Middle frontal gyrus (tissue), 1 donor: ENCODE results near the gene OR52E8.

Experiments used
- DNase-seq: peaks from one replicate; pipeline ENCODE4 v3.0.0-alpha.2; 2015; ENCODE audit warnings: low spot score; ENCODE audit errors: extremely low spot score

OR52E8 gene

GRCh38 chr11:5857590-5857989, at the start of gene OR52E8:
TSS of gene OR52E8 (minus strand) at chr11:5857690. CDS start at chr11:5857690, 0 bp downstream.
- no peak for DNase-seq

GRCh38 chr11:5899534-5899933, 42.0 kb upstream of the OR52E8 start:
- DNase-seq: no peak

GRCh38 chr11:5892908-5893307, 35.4 kb upstream of the OR52E8 start, which contains the start of gene OR52E5:
TSS of gene OR52E5 (plus strand) at chr11:5893208. CDS start at chr11:5900777, 7,569 bp downstream.
- DNase-seq: no peak

GRCh38 chr11:5891216-5891800, 33.8 kb upstream of the OR52E8 start:
- DNase-seq: no peak

- DNase-seq: no peak
Measured at GRCh38 chr11:5887661-5888060, 30.2 kb upstream of the OR52E8 start.

GRCh38 chr11:5887172-5887571, 29.7 kb upstream of the OR52E8 start:
- no peak for DNase-seq

GRCh38 chr11:5881756-5882155, 24.3 kb upstream of the OR52E8 start:
- no peak for DNase-seq

- no peak for DNase-seq
Measured at GRCh38 chr11:5880329-5880728, 22.8 kb upstream of the OR52E8 start, which contains the start of gene OR52E4. TSS of gene OR52E4 (plus strand) at chr11:5880629. CDS start at chr11:5884293, 3,664 bp downstream.

GRCh38 chr11:5878564-5878963, 21.1 kb upstream of the OR52E8 start:
- DNase-seq: no peak

GRCh38 chr11:5865826-5866225, 8.3 kb upstream of the OR52E8 start:
- no peak for DNase-seq

GRCh38 chr11:5851002-5851401, 6.5 kb downstream of the OR52E8 start:
- DNase-seq: no peak

- DNase-seq: no peak
Measured at GRCh38 chr11:5847711-5848110, 9.8 kb downstream of the OR52E8 start.

- DNase-seq: no peak
Measured at GRCh38 chr11:5846701-5847100, 10.8 kb downstream of the OR52E8 start.

- no peak for DNase-seq
Measured at GRCh38 chr11:5841797-5842196, 15.7 kb downstream of the OR52E8 start, which contains the start of gene OR52E6. TSS of gene OR52E6 (minus strand) at chr11:5841897. CDS start at chr11:5841897, 0 bp downstream.

GRCh38 chr11:5837695-5838094, 19.8 kb downstream of the OR52E8 start:
- DNase-seq: no peak

- no peak for DNase-seq
Measured at GRCh38 chr11:5833446-5833845, 24.0 kb downstream of the OR52E8 start.

- no peak for DNase-seq
Measured at GRCh38 chr11:5831196-5831829, 26.2 kb downstream of the OR52E8 start.

GRCh38 chr11:5818245-5818886, 39.1 kb downstream of the OR52E8 start:
- no peak for DNase-seq

GRCh38 chr11:5815534-5815933, 42.0 kb downstream of the OR52E8 start:
- no peak for DNase-seq

- DNase-seq: no peak
Measured at GRCh38 chr11:5809905-5810795, 47.3 kb downstream of the OR52E8 start.

- no peak for DNase-seq
Measured at GRCh38 chr11:5809122-5809519, 48.4 kb downstream of the OR52E8 start.
